HG03571 (cell line): ENCODE data around the gene ARAP2.
"Not testable (repeated sequence)": the region's sequence is repeated elsewhere in the genome, so short reads cannot be mapped to it uniquely, and the experiment has no call there.

Experiments used
- ATAC-seq: cut with Tn5 transposase; IDR thresholded peaks from one replicate; pipeline ENCODE4 v1.9.1; 2021; ENCODE audit not compliant: unreplicated experiment

Gene ARAP2

DNA sequence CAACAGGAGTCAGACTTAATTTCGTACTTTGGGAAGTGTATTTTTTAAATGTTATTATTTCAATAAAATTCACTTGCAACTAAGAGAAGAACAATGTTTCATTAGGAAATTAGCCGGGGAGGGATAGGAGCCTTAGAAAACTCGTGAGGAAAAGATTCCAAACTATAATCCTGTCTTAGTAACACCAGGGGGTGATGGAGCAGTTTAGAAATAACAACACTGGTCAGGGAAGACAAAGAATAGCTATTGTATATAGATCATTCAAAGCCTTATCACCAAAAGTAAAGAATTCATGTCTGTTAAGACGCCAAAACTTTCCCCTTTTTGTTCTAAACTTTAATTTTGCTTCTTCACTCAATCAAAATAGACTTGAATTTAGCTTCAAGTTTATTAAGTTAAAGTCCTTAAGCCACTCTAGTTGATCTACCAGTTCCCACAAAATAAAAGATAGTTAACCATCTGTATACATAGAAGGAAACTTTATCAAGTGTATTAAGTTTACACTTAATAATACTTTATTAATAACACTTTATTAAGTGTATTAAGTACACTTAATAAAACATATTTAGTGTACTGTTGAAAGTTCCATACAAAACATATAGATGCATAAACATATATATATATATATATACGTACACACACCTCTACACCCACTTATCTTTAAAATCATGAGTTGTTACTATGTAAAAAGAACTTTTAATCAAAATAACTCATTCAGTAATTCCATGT is 60.5 kb downstream of the ARAP2 start:
- no peak for ATAC-seq

DNA sequence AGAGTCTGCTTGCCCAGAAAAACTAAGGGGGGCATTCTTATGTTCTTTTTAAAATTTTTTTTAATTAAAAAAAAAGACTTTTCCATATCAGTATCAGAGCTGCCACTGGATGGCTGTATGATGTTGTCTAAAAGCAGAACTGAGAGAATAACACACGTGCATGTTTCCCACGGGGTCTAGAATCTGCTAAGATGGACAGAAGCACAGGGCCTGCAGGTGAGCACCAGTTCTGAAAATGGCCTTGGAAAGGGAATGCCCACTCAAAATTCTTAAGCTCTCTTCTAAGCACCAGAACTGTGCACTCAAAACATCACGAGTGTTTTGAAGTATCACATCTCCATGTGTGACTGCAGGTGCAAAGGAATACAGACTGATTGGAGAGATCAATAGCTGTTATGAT is 61.1 kb downstream of the ARAP2 start:
- no peak for ATAC-seq

- not testable (repeated sequence) for ATAC-seq
Observed at GRCh38 chr4:36182315-36182714, 62.0 kb downstream of the ARAP2 start.

DNA sequence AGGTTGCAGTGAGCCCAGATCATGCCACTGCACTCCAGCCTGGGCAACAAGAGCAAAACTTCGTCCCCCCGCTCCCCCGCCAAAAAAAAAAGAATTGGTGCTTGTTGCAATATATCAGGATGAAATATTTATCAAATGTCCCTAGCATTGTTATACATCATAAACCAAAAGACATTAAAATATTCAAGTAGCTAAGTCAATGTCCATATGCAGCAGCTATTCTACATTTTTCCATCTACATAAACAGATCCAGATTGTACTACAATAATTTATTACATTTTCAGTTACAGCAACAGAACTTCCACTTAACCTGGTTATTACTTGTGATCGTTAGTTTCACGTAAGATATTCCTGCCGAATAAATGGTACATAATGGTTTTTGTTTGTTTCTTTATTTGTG is 64.1 kb downstream of the ARAP2 start:
- ATAC-seq, result no peak

GRCh38 chr4:36178484-36178883 is 65.8 kb downstream of the ARAP2 start:
- no peak for ATAC-seq

- no peak for ATAC-seq
Observed at GRCh38 chr4:36177946-36178345, 66.4 kb downstream of the ARAP2 start.

DNA sequence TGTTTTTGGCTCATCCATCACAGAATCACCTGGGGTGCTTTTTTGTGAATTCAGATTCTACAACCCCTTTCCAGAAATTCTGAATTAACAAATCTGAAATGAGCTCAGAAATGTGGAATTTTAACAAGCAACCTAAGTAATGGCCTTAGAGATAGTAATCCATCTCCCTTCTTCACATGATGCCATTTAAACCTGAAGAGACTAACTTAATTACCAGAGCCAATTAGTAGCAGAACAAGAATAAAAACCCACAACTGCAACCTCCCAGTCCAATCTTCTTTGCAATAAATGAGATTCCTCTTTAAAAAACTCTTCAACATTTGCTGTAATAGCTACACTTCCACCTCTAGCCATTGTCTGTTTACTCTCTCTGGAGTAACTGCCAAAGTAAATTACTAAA is 69.7 kb downstream of the ARAP2 start:
- ATAC-seq, result no peak

GRCh38 chr4:36173905-36174304 is 70.4 kb downstream of the ARAP2 start:
- no peak for ATAC-seq

DNA sequence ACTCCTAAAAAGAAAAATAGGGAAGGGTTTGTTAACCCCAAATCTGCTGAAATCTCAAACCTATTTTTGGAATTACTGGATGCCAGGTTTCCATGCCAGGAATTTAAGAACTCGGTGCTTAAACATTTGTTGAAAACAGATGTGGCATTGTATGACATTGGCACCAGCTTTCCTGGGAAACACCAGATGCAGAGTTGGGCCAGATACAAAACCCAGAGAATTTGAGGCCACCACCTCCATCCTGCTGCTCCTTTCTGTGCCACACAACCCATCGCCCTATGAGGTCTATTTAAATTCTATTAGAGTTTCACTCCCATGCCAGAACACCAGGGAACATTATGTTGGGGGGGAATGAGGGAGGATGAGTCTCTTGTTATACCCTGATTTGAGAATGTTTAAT is 71.7 kb downstream of the ARAP2 start:
- ATAC-seq, result no peak

DNA sequence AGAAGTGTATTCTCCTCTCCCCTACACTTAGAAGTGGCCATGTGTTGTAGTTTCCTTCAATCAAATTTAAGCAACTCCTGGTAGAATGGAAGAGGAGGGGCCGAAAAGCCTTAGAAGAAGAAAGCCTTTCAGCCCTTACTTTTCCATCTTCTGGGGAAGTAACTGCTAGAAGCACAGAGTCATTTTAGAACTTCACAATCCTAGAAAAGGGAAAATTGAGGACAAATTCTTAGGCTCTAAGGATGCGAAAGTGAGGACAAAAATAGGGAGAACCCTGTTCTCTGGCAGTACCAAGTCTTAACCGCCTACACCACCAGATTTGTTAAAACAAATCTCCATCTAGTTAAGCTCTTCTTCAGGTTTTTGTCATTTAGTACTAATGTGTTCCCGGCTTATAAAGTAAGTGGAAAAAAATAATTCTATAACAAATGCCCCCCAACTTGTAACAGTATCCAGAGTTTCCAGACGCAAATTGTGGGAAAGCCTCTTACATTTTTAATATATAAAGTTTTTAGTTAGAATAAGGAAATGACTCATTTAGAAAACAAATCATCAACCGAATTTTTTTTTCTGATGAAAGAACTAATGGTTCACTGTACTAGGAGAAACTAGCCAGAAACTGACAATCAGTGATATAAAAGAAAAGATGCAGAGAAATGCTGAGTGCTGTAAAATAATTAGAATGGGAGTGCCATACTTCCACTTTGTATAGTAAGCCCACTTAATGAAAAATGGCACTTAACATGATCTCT is 76.0 kb downstream of the ARAP2 start:
- ATAC-seq, result no peak

DNA sequence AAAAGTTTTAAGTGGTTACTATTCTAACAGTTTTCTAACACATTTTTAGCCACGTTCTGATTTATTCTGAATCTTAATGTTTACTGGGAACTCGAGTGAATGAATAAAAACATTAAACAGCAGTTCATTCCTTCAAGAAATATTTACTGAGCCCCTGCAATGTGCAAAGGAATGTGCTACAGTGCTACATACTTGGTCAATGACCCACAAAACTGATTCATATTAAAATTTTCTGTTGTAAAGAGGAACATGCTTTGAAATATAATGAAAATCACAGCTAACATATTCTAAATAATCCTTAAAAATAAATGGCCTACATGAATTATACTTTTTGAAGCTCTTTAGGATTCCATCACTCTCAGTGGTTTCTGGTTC is 78.7 kb downstream of the ARAP2 start:
- ATAC-seq, result no peak

- ATAC-seq, result no peak
Observed at GRCh38 chr4:36164900-36165630, 79.2 kb downstream of the ARAP2 start.

GRCh38 chr4:36163198-36163597 is 81.1 kb downstream of the ARAP2 start:
- no peak for ATAC-seq

- ATAC-seq, result no peak
Observed at GRCh38 chr4:36159208-36159607, 85.1 kb downstream of the ARAP2 start.

GRCh38 chr4:36152735-36153134 is 91.6 kb downstream of the ARAP2 start:
- ATAC-seq, result no peak

DNA sequence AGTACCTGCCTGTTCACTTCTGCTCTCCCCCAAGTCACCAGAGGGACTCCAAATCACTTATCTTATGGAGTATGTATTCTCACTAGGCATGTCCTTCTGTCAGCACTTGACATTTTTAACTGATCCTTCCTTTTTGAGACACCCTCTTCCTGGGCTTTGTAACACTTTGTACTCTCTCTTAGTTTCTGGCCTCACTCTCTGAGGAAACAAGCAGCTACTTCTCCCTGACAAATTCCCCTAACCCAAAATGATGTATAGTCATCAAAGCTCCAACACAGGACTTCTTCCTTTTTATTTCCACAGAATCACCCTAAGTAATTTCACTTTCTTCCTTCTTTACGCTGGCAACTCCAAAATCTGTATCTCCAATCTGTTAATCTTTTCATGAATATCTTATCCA is 101.8 kb downstream of the ARAP2 start:
- no peak for ATAC-seq

DNA sequence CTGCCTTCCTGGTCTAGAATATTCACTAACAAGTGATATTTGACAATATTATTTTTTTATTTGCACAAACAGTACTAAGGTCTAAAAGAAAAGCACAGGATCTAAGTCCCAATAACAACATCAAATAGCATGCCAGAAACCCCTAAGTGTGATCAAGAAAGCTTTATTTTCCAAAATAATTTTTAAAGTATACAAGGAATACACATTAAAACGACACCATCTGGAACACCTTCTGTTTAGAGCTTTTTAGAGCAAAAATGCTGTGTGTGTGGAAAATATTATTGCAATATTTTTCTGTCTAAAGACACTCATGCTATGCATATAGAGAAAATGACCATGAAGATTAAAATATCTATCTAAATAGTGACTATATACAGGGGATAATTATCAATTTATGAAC is 103.1 kb downstream of the ARAP2 start:
- ATAC-seq, result no peak

DNA sequence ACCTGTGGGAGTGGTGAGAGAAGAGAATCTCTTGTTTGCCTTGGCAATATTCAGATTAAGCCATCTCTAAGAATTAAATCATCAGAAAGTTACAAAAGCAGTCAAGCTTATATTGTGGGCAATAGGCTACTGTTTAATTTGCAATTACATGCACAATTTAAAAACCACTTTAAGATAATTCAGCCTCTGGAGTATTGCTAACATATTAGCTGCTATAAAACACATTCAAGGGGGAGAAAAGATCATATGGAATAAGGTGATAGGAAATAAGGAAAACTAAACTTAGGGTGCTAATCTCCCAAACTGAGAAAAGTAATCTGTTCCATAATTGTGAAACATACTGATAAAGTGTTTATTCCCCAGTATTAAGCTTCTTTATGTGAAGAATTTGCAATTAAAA is 103.9 kb downstream of the ARAP2 start:
- no peak for ATAC-seq

GRCh38 chr4:36138220-36138619 is 106.1 kb downstream of the ARAP2 start:
- ATAC-seq, result no peak

DNA sequence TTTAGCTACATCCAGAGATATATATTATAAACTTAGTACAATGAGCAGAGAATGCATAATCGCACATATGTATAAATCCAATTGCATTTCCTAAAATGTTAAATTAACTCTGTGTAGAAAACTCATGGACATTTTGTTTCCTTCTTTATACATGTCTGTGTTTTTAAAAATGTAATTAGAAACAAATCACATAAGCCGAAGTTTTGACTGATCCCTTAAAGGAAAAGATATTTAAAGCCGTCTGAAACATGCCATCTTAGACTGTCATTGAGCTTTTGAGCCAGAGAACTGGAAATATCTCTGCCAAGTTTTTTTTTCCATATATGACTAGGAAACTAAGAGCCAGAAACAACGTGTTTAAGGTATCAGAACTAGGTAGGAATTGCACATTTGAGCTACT is 107.0 kb downstream of the ARAP2 start:
- no peak for ATAC-seq

DNA sequence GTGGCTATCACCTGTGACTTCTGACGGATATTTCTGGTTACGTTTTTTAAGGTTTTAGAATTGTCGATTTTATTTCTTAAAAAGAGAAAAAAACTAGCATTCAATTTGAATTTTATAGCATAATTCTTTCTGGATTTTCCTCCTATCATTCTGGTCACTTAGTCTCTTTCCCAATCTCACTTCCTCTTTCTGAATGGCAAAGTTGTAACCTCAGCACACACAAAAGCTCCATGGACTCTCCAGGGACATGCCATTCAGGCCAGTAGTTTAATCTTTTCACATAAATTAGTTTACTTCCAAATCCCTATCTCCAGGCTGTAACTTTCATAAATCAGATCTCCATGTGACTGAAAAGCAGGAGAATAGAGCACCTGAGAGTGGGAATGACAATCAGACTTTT is 110.7 kb downstream of the ARAP2 start:
- ATAC-seq, result no peak

DNA sequence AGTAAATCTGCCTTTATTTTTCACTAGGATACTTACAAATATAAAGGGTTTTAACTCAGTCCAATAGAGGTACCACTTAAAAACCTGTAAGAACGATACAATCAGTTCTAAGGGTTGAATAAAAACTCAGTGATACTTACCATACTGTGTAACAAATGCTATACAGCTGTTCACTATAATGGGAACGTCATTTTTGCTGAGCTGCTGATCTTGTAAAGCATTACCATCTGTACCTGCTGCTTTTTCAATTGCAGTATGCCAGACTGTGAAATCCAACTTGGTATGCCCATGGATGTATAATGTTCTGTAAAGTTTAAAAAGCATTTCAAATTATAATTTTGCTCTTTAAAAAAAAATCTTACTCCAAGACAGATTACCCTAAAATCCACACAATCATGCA is 111.2 kb downstream of the ARAP2 start:
- no peak for ATAC-seq
